Measurements from ENCODE around the gene CEP104. TPM values are rescaled to one million over a fixed set of nuclear protein-coding genes. Genes with fewer than 3 reads are reported as not detected.

The CEP104 gene
- 11.5 and 12.0 TPM in 2 replicates for total RNA-seq (ENCODE audit: low replicate concordance)

DNA sequence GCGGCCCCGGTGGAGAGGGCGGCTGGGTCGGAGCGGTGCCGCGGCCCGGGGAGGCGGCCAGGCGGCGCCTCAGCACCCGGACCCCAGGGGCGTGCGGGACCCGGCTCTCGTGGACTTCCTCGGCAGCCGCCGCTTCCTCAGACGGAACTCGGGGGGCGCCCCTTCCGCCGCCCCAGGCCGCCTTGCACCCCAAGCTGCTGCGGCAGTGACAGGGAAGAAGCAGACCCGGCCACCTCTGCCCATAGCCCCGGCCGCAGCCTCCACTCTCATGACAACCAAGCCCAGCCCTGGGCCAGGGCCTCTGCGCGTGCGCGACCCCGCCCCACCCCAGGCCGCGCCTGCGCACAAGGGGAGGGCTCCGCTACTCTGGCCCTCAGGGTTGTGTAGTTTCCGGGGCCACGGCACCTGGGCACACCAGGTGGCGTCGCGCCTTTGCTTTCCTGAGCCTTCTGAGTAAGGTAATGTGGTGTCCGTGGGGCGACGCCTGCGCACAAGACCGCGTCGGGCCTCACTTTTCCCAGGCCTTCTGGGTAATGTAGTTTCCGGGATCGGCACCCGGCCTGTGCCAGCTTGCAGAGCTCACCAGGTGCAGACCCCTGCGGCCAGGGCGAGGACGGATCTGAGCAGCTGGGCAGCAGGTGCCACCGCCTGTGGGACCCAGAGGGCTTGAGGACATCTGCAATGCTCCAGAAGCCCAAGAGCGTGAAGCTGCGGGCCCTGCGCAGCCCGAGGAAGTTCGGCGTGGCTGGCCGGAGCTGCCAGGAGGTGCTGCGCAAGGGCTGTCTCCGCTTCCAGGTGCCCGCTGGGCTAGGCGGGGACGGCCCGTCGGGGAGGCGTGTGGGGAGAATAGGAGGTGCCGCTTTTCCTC lies at the start of gene CEP104, which contains the start of gene DFFB:
Gene CEP104, minus strand, starts transcription at position 289 of the 868 bp plus-strand sequence. CDS start 4,804 bp downstream, outside the sequence.
Gene DFFB, plus strand, starts transcription at position 554 of the 868 bp plus-strand sequence. Its CDS starts 128 bp downstream, at position 682.

DNA sequence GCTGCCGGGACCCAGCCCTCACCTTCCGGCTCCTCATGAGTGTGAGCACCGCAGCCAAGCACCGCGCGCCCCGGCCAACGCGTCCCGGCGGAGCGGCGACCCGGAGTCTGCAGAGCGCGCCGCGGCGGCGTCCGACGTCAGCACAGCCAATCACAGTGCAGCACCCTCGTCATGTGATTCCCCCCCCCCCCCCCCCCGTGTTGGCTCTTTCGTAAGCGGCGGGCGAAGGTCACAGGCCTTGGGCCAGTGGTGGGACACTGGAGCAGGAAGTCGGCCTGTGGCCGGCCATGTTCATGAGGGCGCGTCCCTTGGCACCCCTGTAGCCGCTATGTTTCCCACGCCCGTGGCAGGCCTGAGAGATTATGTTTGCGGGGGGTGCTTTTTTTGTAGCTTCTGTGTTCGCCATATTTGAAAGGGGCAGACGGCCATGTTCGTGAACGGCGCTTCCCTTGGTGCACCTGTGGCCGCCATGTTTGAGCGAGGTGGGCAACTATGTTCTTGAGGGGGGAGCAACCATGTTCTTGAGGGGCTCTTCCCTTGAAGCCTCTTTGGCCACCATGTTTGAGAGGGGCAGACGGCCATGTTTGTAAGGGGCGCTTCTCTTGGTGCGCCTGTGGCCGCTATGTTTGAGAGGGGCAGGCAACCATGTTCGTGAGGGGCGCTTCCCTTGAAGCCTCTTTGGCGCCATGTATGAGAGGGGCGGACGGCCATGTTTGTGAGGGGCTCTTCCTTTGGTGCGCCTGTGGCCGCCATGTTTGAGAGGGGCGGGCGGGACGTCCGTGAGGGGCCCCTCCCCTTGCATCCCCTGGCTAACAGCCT lies 43.3 kb upstream of the CEP104 start, which contains the start of gene C1orf174:
Gene C1orf174, minus strand, starts transcription at position 123 of the 819 bp plus-strand sequence. Its CDS starts 86 bp downstream, at position 37.

DNA sequence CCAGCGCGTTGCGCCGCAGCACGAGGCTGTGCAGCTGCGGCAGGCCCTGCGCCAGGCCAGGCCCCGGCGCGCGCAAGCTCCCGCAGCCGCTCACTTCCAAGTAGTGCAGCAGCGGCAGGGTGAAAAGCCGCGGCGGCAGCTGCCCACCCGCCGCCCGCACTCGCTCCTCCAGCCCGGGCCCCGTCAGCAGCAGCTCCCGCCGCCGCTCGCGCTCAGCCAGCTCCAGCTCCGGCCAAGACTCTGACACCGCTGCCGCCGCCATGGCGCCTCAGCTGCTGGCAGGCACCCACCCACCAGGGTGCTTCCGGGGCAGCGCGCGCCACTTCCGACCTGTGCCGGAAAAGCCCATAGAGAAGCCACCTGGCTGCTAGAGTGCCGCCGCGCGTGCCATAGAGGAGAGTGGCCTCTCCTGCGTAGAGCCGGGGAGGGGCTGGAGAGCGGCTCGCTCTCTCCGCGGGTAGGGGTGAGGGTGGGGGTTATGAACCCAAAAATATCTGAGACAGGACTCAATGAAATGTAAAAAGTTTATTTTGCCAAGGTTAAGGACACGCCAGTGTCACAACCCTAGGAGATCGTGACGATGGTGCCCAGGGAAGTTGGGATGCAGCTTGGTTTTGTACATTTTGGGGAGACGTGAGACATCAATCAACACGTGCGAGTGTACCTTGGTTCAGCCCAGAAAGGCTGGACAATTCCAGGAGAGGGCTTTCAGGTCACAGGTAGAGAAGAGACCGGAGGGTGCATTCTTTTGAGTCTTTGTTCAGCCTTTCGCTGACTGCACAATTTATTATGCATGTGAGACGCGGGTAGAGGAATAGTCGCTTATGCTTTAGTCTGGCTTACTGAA lies 60.6 kb downstream of the CEP104 start, which contains the start of gene LRRC47:
Gene LRRC47, minus strand, starts transcription at position 284 of the 847 bp plus-strand sequence. Its CDS starts 22 bp downstream, at position 262.

DNA sequence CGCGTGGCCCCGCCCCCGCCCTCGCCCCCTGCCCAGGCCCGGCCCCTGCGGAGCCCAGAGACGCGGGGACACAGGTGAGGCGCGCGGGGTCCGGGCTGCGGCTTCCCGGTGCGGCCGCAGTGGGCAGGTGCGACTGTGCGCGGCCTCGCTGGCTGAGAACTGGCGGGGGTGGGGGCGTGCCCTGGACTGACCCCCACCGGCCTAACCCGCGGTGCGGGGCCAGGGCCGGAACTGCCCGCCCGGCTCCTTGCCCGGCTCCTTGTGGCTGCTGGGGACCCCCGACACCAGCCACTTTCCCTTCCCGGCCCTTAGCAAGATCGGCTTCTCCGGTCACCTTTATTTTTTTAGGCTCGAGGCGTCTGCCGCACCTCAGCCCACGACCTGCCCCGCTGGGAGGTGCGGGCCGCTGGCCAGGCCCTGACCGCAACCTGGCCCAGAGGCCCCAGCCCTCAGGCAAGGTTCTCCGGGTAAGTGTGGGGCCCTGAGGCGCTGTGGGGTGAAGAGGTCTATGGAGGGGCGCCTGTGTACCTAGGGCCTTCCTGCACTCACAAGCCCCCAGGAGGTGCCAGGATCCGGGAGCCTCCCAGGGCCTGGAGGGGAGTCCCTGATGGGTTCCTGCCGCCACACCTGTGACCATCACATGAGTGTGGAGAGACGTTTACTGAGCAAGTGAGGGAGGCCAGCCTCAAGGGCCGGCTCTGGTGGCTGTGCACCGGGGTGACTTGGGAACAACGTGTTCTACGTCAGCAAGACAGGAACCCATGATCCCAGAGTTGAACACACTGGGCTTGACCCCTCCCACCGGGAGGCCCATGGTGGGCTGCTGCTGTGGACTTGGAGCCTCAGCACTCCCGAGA lies 84.1 kb downstream of the CEP104 start, which contains the start of gene SMIM1:
Gene SMIM1, plus strand, starts transcription at position 35 of the 857 bp plus-strand sequence. CDS start 2,625 bp downstream, outside the sequence.

Other genes starting within 250 kb of the CEP104 start
- gene MEGF6, start 245.7 kb downstream of the CEP104 start, total RNA-seq (ENCODE audit: low replicate concordance): 47.6 and 248 TPM in 2 replicates
- 23.1 and 27.5 TPM in 2 replicates for gene TPRG1L, start 232.2 kb downstream of the CEP104 start, total RNA-seq (ENCODE audit: low replicate concordance)
- 11.7 and 16.4 TPM in 2 replicates for gene WRAP73, start 207.1 kb downstream of the CEP104 start, total RNA-seq (ENCODE audit: low replicate concordance)
- gene TP73, start 204.7 kb downstream of the CEP104 start, total RNA-seq (ENCODE audit: low replicate concordance): not detected in 2 replicates
- not detected in 2 replicates for gene CCDC27, start 104.8 kb downstream of the CEP104 start, total RNA-seq (ENCODE audit: low replicate concordance)
- 0.70 and 1.4 TPM in 2 replicates for gene SMIM1, start 84.5 kb downstream of the CEP104 start, total RNA-seq (ENCODE audit: low replicate concordance)
- gene LRRC47, start 60.7 kb downstream of the CEP104 start, total RNA-seq (ENCODE audit: low replicate concordance): 18.5 and 24.1 TPM in 2 replicates
- 4.1 and 6.8 TPM in 2 replicates for gene DFFB, start 265 bp upstream of the CEP104 start, total RNA-seq (ENCODE audit: low replicate concordance)
- 32.2 and 39.8 TPM in 2 replicates for gene C1orf174, start 43.1 kb upstream of the CEP104 start, total RNA-seq (ENCODE audit: low replicate concordance)